HG03095 (cell line): Measurements from ENCODE around the gene MYRIP.

Source experiments
- ATAC-seq: cut with Tn5 transposase; IDR thresholded peaks from one replicate; pipeline ENCODE4 v1.9.1; 2021; ENCODE audit warnings: moderate library complexity; ENCODE audit not compliant: unreplicated experiment

Gene MYRIP

DNA sequence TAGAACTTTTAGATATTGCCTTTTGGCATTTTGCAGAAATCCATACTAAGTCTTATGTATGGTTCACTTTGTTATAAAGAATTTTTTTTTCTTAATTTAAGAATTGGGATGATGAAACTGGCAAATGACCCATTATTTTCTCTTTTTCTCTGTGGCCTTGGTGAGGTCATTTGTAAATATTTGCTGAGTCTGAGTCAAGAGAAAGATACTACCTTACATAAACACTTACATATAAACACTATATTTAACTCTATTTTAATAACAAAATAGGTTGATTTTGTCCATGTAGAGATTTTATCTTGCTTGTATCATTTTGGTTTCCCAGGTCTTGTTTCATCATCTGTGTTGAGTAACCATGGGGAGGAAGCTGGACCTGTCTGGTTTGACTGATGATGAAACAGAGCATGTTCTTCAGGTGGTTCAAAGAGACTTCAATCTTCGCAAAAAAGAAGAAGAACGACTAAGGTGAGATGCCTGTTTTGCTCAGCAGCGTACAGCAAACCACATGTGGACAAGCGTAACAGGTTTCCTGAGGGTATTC, 91.1 kb downstream of the MYRIP start:
- ATAC-seq: no peak

DNA sequence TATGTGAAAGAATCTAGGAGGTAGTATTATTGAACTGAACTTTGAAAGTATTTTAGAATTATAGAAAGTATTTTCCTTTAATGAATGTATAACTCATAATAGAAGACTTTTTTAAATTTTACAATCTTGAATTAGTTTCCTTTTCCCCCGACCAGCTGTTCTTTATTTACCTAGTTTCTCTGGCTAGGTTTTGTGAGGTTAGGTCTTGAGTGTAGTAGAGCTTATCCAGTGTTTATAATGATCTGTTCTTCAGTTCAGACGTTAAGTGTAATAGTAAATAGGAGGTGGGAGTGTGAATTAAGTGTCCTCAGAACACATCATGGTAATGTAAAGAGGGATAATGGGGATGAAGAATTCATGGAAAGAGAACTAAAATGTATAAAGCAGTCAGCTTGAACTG, 93.8 kb downstream of the MYRIP start:
- no peak for ATAC-seq

DNA sequence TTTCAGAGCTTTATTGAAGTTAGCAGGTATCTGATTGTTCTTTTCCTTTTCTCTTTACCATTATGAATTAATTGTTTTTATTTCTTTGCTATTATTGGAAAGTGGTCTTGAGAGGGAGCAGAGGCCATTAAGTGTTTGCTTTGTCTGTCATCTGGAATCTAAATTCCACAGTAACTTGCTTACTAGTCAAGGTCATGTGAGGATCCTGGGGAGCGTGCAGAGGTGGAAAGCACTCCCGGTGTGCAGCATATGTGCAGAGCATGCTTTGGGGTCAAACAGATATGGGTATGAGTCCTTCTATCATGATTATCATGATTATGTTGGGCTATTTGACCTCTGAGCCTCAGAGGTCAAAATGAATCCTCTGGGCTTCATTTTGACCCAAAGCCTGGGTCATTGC, 96.4 kb downstream of the MYRIP start:
- no peak for ATAC-seq

DNA sequence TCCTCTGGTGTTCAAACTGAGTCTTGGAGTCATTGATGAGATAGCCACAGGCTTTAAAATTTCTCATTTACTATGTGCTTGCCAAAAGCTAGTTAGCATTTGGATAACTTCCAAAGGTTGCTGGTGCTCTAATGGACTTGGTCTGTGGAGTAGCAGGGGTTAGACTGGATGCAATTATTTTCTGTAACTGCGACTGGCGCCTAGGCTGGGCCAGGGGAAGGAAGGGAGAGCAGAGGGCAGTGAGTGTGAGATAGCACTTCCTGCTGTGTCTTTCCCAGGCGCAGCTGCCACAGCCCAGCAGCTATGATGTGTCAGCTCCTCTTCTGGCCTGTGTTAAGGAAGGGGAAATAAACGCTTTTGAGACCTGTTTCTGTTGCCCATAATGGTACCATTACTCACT, 98.6 kb downstream of the MYRIP start:
- no peak for ATAC-seq

DNA sequence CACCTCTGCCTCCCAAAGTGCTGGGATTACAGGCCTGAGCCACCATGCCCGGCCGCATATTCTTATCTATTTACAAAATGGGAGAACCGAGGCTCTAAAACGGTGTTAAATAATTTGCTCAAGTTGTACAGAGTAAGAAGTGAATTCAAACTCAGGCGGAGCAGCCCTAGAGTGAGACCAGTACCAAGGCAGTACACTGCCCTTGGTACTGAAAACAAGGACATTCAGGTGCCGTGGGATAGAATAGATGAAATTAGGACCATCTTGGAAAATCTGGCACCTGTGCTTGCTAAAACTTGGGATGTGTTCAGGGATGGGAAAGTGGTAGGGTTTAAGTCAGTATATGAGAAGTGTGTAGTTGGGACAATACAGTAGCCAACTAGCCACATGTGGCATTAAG, 100.7 kb downstream of the MYRIP start:
- ATAC-seq: no peak

DNA sequence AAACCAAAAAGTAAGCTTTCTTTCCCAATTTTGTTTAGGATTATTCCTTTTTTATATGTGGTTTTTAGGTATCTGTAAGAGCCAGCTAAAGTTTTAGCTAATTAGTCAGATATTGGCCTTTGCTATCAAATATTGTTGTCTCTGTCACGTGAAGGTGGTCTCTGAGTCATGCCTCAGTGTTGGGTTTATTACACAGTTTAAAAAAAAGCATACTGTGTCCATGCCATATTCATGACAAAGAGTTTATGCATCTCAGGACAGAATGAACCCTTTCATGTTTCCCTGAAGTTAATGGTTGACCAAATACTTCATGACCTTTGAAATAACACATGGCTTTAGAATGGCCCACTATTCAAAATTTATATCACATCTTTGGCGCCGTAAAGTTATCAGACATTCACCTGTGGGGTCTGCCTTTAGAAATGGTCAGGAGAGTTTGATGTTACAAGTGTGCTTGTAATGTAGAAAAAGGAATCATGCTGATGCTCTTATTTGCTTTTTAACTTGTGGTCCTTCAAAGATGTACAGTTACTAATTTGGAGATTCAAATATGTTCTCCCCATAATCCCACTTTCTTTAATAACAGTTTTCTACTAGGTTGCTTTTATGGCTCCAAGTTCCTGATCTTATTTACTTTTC, 101.5 kb downstream of the MYRIP start:
- ATAC-seq: no peak

DNA sequence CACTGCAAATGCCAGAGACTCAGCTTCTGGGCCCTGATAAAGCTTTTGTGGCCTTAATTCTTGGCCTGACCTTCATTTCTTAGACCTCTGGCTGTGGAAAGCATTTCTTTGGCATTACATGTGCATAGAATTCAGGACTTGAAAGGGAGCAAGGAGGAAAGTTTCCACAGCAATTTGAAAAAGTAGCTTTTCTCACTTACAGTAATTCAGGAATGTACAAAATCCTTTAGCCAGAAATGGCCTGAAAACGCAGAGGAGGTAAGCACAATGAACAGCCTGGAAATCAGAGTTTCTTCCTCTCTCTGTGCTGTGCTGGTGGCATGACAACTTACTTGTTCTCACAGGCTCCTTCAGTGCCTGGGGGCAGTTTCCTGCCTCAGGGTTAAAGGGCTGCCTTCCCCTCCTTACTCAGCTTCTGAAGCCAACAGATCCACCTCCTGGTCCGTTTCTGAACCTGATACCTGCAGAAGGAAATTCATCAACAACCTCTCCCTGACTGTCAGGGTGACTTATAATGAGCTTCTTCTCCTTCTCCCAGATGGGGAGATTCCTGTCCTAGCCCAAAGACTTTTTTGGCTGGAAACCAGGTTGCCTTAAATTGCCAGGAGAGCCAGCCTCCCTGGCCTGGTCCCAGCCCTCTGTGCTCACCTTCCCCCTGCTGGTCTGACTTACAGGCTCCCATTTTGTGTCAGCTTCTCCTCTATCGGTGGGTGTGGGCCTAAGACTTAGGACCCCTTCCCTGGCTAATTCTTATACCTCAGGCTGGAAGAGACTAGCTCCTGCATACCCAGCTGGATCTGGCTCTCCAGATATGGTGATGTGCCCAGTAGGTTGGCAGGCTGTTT, 102.3 kb downstream of the MYRIP start:
- ATAC-seq: no peak

DNA sequence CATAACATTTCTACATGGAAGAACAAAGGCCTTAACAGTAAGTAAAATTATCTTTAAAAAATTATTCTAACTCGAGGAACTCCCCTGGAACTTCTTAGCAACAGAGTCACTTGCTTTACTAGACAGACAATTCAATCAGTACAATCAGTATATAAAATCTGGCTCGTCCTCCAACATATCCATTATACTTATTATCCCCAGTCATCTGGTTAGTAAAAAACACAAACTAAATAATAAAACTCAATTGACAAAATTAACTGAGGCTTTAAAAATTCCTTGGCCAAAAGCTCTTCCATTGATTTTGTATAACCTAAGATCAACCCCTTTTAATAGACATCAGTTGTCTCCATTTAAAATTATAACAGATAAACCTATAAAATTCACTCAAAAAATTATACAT, 105.6 kb downstream of the MYRIP start:
- ATAC-seq: no peak

DNA sequence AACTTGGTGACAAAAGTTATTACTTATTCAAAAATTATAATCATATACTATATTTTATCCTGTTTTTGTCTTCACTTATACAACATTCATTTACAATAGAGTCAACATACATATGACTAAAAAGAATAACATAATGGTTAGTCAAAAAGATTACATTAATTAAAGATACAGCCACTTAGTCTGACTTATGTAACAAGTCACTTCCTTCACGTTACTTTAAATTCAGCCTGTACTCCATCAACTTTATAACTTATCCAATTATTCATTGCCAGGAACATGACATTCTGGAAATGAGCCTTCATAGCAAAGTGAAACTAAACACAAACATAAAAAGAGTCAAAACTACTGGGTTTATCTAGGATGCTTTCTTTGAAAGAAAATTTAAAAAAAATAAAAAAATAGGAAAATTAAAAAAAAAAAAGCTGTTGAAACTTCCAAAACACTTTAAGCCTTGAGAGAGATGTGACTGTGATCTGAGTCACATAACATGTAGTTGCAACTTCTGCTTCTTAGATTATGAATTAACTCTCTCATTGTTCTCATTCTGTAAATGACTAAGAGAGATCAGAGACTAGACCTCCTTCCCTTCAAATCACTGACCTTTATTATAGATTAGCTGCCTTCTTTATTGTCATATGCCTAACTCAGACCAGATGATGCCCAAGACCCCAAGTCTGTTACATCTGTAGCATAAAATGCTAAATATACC, 107.8 kb downstream of the MYRIP start:
- peak; percentile 65 for ATAC-seq

DNA sequence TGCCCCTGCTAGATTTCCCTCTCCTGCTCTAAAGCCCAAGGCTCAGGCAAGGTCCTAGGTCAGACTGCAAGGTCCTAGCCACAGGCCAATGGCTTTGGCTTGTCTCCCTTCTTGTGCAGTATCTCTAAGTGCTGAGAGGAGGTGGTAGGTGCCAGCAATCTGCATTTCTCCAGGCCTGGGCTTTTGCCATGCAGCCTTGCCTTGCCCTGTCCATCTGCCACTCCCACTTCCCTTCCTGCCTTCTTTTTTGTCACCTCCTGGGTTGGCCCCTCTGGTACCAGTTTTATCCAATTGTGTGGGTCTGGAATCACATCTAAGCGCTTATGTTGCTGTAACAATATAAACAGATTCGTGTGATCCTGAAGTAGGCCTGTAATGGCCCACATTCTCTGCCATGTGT, 109.9 kb downstream of the MYRIP start:
- ATAC-seq: no peak

DNA sequence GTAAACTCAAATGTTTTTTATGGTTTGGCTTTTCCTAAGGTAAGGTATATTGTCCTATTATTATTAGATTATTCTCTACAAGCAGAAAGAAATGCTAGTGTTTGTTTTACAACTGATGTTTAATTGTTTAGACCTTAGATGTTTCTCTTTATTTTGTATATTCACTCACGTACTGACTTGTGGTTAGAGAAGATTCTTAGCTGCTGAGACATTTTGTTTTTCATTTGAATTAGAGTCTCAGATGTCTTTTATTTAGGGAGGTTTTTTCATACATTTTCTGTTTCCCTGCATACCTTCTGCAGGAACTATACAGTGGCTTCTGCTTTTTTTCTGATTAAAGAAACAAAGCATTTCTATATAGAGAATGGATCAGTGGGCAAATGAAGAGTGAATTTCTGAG, 110.9 kb downstream of the MYRIP start:
- ATAC-seq: no peak

DNA sequence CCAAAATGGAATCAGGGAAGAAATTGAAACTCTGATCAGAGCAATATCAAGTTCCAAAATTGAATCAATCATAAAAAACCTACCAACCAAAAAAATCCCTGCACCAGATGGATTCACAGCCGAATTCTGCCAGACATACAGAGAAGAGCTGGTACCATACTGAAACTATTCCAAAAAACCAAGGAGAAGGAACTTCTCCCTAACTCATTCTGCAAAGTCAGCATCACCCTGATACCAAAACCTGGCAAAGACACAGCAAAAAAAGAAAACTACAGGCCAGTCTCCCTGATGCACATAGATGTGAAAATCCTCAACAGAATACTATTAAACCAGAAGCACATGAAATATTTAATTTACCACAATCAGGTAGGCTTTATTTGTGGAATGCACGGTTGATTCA, 118.1 kb downstream of the MYRIP start:
- ATAC-seq: no peak

DNA sequence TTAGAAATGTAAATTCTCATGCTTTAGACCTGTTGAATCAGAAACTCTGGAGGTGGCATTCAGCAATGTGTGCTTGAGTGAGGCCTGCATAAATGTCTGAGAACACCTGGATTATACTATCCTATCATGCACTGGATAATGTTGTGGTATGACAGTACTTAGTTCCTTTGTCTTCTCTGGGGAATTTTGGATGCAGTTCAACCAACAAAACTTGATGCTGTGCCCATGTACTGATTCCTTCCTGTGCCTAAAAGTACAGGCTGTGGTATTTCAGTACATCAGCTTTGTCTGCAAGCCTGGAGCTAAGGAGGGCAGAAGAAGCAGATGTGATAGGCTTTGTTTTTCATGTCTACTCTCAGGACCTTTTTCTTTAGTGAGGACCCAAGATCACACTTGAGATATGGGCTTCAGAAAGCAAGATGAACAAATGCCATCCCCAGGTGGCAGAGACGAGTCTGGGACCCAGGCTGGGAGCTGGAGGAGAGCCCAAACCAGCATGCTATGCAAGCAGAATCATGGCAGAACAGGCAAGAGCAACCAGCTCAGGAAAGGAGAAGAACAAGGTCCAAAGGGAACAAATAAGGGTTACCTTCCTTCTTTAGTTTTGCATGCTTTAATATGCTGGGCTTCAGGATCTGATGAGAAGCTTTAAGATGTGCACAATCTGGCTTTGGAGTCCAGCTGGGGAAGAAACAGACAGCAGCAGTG, 124.7 kb downstream of the MYRIP start:
- no peak for ATAC-seq

DNA sequence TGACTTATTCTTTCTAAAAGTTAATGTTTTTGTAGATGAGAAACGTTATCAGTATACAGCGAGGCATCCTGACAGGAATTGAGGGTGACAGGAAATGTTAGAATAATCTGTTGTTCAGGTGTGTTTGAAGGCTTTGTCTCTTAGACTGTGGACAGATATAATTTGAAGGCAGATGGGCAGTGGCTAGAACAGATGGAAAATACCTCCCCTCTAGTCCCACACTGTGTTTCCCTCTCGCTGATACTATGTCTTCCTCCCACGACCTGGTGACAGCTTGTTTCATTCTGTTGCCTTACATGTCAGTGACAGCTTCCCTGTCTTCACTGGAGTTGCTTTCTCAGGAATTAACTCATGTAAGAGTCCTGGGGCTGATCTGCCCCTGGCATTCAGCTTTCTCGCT, 125.3 kb downstream of the MYRIP start:
- ATAC-seq: no peak

DNA sequence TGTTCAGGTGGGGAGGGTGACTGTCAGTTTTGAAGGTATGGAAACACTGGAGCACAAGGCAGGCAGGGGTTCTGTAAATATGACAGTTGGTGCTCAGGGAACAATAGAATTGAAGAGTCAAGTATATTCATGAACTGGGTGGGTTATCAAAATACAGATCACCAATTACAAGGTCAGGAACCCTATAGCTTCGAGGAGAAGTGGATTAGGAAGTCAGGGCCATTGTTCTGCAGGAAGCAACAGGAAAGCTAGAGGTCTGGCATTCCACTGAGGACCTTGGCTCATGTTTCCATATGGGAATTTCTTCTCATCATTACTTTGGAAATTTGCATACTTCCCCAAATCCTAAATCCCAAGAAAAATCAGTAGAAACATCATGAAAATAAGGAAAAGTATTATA, 125.9 kb downstream of the MYRIP start:
- ATAC-seq: no peak

DNA sequence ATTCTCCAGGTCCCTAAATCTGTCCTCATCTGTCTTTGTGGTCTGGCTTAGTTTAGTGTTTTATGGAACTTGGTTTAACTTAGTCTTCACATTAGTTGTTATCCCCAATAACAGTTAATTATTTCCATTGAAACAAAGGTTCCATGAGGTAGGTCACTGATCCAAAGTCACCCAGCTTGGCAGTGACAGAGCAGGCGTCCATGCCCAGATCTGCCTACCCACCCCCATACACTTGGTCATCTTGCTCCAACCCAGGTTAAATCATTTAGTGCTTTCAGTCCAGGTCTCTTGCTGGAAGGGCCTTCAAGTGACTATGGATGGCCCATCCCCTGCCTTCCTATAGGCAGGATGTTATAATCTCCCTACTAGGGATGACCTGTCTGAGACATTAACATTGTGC, 127.4 kb downstream of the MYRIP start:
- no peak for ATAC-seq

DNA sequence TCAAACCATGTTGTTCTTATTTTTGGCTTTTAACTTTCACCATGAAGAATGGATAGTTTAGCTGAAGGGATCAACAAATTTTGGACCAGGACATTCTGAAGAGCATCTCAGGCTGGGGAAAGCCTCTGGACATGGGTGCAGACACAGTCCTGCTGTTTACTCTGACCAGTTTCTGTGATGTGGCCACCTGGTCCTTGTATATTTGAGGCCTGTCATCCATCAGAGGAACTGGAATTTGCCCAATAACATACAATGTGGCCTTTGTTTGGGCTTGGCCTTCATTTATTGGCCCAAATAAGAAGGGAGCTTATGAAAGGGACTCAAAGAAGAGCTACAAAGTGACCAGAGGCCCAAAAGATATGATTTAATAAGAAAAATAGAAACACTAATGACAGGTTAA, 127.9 kb downstream of the MYRIP start:
- ATAC-seq: no peak

DNA sequence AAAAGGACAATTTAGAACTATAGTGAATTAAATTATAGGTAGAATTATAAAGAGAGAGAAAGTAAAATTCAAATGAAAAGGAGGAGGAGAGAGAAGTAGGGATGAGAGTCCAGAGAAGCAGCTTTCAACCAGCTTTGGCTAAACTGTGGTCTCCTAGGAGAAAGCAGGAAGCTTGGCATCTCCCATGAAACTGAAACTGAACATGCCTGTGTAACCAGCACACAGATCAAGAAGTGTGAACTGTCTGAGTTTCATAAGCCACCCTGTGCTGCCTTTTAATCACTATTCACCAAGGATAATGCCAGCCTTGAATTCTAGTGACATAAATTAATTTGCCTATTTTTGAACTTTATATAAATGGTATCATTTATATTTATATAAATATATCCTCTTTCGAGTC, 128.5 kb downstream of the MYRIP start:
- no peak for ATAC-seq

DNA sequence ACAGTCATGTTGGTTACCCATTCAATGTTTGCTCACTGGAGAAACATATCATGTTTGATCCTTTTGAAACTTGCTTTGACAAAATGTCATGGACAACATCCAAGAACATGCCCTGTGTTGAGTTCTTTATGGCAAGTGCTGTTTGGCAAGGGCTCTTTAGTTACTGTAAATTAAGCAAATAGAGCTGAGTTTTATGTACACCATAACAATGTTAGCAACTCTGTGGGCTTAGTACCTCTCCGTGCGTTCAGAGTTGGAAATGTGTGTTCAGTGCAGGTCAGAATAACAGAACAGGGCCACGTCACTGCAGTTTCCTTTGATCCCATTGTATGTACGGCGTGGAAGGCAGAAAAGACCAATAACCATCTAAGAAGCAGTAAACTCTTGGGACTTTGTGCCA, 132.5 kb downstream of the MYRIP start:
- no peak for ATAC-seq

DNA sequence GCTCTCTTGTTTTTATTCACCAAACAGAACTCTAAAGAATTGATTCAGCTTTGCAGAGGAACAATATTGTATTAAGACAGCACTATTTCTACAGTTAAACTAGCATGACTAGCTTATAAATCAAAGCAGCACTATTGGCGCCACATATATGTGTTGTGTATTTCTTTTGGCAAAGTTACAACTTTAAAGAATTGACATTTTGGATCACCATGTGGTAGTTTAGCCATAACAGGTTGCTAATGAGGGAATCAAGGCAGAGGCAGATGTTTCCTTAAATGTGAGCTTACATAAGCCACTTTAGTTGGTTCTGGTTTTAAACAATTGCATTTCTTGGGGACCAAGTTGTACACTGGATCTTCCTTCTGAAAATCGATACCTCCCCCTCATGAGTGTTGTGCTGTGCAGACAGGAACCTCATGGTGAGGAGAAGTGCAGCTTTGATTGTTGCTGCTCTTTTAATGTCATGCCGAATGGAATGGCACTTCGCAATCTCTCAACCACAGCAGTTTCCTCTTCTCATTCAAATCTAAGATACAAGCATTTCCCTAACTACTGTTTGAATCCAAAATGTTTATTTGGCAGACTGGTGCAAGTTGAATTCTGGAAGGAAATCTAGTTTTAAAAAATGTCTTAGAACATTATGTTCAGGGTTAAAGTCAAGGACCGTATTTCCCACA, 151.2 kb downstream of the MYRIP start:
- no peak for ATAC-seq

DNA sequence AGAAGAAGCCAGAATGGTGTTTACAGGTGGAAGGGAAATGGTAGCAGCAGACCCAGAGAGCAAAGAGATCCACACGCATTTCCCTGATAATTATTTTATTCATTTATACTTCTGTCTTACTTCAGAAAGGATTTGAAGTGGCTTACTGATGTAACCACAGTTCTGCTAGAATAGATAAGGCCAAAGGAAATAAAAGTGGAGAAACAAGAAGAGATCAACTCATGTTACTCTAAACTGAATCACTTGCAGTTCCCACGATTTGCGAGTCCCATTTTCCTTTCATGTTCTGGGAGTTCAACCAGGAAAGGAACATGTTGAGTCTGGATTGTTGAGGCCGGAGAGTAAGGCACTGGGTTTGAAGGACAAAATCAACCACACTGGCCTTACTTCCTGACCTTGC, 151.8 kb downstream of the MYRIP start:
- no peak for ATAC-seq
